Right atrium auricular region (tissue), 2 donors: ENCODE measurements around the gene RNF220. TPM values are rescaled to one million over a fixed set of nuclear protein-coding genes. Genes with fewer than 3 reads are reported as not detected.

Source experiments
- DNase-seq: peaks from one replicate; pipeline ENCODE4 v3.0.0-alpha.2; 2019; ENCODE audit warnings: low spot score
- H3K27ac ChIP-seq, 2 donors: fragments of 200-600 bp; sonication (generic); 1 replicate in 1 of 2; 2 replicates in 1 of 2; pipeline ENCODE4 v1.5.1; 2016 to 2019
- H3K27me3 ChIP-seq, 2 donors: fragments of 200-600 bp; sonication (generic); one replicate each; pipeline versions ENCODE4 v1.5.1 to v1.6.0; 2017 to 2019
- H3K36me3 ChIP-seq: fragments of 200-600 bp; sonication (generic); one replicate; pipeline ENCODE4 v1.5.1; 2016
- H3K4me1 ChIP-seq, 2 donors: fragments of 200-600 bp; sonication (generic); one replicate each; pipeline versions ENCODE4 v1.5.1 to v1.6.0; 2017 to 2019
- H3K4me3 ChIP-seq, 2 donors: fragments of 200-600 bp; sonication (generic); 1 replicate in 1 of 2; 2 replicates in 1 of 2; pipeline ENCODE4 v1.5.1; 2017 to 2019; ENCODE audit warnings: mild to moderate bottlenecking in 1 of 2, moderate library complexity in 1 of 2
- H3K9me3 ChIP-seq, 2 donors: fragments of 200-600 bp; sonication (generic); one replicate each; pipeline ENCODE4 v1.5.1; 2019
- CTCF ChIP-seq, 2 donors: fragments of 200-600 bp; sonication (generic); IDR thresholded peaks; one replicate each; pipeline ENCODE4 v1.5.1; 2019; ENCODE audit warnings: antibody characterized with exemption in 2 of 2
- total RNA-seq, 2 donors: library from RNA; depleted of rRNA; stranded (reverse); fragments of >200 nt; gene quantifications; one replicate each; pipeline ENCODE4 v1.1.0, GENCODE V29; 2016

The RNF220 gene
- total RNA-seq, 2 donors from 2014 or later: 76.1 to 91.6 TPM

- Histone ChIP-seq H3K27me3 (no peaks in the 10 kb centered on the region), H3K4me3 (no peak overlapping the region), H3K9me3 (no peaks in the 10 kb centered on the region), H3K36me3 (no peaks in the 10 kb centered on the region), H3K4me1 (no peaks in the 10 kb centered on the region), H3K27ac (no peak overlapping the region)
- no peak for TF ChIP-seq CTCF (IDR thresholded peaks at IDR 0.05)
- no peak for DNase-seq
Observed at GRCh38 chr1:44513111-44513510, 108.1 kb downstream of the RNF220 start.

GRCh38 chr1:44514673-44515072 is 109.6 kb downstream of the RNF220 start:
- no peak overlapping the region for H3K27ac ChIP-seq
- no peaks in the 10 kb centered on the region for H3K4me1 ChIP-seq
- H3K36me3 ChIP-seq: no peaks in the 10 kb centered on the region
- H3K27me3 ChIP-seq: no peaks in the 10 kb centered on the region
- no peak overlapping the region for H3K4me3 ChIP-seq
- no peak for TF ChIP-seq CTCF (IDR thresholded peaks at IDR 0.05)
- no peaks in the 10 kb centered on the region for H3K9me3 ChIP-seq
- DNase-seq: no peak

- H3K4me3 ChIP-seq: no peak overlapping the region
- H3K27me3 ChIP-seq: no peaks in the 10 kb centered on the region
- H3K27ac ChIP-seq: no peak overlapping the region
- DNase-seq: no peak
- TF ChIP-seq CTCF (IDR thresholded peaks at IDR 0.05): no peak
- H3K9me3 ChIP-seq: no peaks in the 10 kb centered on the region
- no peaks in the 10 kb centered on the region for H3K4me1 ChIP-seq
- no peaks in the 10 kb centered on the region for H3K36me3 ChIP-seq
Observed at GRCh38 chr1:44515416-44515815, 110.4 kb downstream of the RNF220 start.

GRCh38 chr1:44519035-44519676 is 114.1 kb downstream of the RNF220 start:
- no peak overlapping the region for H3K4me3 ChIP-seq
- peaks cover 0 to 3% of the 10 kb centered on the region in 2 donors for H3K4me1 ChIP-seq
- no peak for DNase-seq
- no peak for TF ChIP-seq CTCF (IDR thresholded peaks at IDR 0.05)
- H3K27me3 ChIP-seq: no peaks in the 10 kb centered on the region
- no peaks in the 10 kb centered on the region for H3K9me3 ChIP-seq
- H3K36me3 ChIP-seq: no peaks in the 10 kb centered on the region
- no peak overlapping the region for H3K27ac ChIP-seq

GRCh38 chr1:44521378-44522080 is 116.5 kb downstream of the RNF220 start:
- Histone ChIP-seq H3K4me1 (peaks cover 0 to 5% of the 10 kb centered on the region in 2 donors), H3K27me3 (no peaks in the 10 kb centered on the region), H3K9me3 (no peaks in the 10 kb centered on the region), H3K4me3 (no peak overlapping the region), H3K27ac (no peak overlapping the region), H3K36me3 (no peaks in the 10 kb centered on the region)
- TF ChIP-seq CTCF (IDR thresholded peaks at IDR 0.05): no peak
- DNase-seq: no peak
